Activated CD4-positive, alpha-beta memory T cell treated with anti-CD3 and anti-CD28 coated beads, Interleukin-2, amount 10 ng/mL, durations not matched to agents 7 days and 5 days (primary cell): Measurements from ENCODE around the gene TECPR1. TPM values are rescaled to one million over a fixed set of nuclear protein-coding genes. Genes with fewer than 3 reads are reported as not detected.

Experiments
- CTCF ChIA-PET: fragments of 350-600 bp; sonication (Branson Sonifier 250); formaldehyde crosslinking; loops from one replicate; lab custom pipeline; 2021; ENCODE audit warnings: antibody characterized with exemption, inconsistent platforms; lab: Charles Lee
- POLR2A ChIA-PET: fragments of 350-600 bp; sonication (Branson Sonifier 250); formaldehyde crosslinking; loops from one replicate; lab custom pipeline; 2021; ENCODE audit warnings: antibody characterized with exemption; lab: Charles Lee
- DNase-seq: peaks from one replicate; pipeline ENCODE4 v3.0.0-alpha.2; 2020
- H3K27ac Mint-ChIP-seq: one replicate; pipeline ENCODE4 v1.8.0; 2021; ENCODE audit warnings: mild to moderate bottlenecking, mixed read lengths
- H3K27me3 Mint-ChIP-seq: one replicate; pipeline ENCODE4 v1.8.0; 2021; ENCODE audit warnings: mixed read lengths
- H3K36me3 Mint-ChIP-seq: one replicate; pipeline ENCODE4 v1.8.0; 2021; ENCODE audit warnings: low read depth, mixed read lengths
- H3K4me1 Mint-ChIP-seq: one replicate; pipeline ENCODE4 v1.8.0; 2021; ENCODE audit warnings: mixed read lengths
- H3K4me3 Mint-ChIP-seq: one replicate; pipeline ENCODE4 v1.8.0; 2021; ENCODE audit warnings: mild to moderate bottlenecking, mixed read lengths
- H3K9me3 Mint-ChIP-seq: one replicate; pipeline ENCODE4 v1.8.0; 2021; ENCODE audit warnings: mixed read lengths
- total RNA-seq, 2 experiments: library from RNA; stranded (reverse); gene quantifications; one replicate each; pipeline ENCODE4 v1.2.3, GENCODE V29; 2021

Gene TECPR1
- total RNA-seq, 2 experiments from 2014 or later = 63.9 to 69.4 TPM

GRCh38 chr7:98288064-98288823 lies 36.2 kb upstream of the TECPR1 start:
- Mint-ChIP-seq H3K27me3 (no peaks in the 10 kb centered on the region), H3K4me1 (peaks cover 13% of the 10 kb centered on the region), H3K4me3 (no peak overlapping the region), H3K9me3 (no peaks in the 10 kb centered on the region), H3K27ac (no peak overlapping the region), H3K36me3 (no peaks in the 10 kb centered on the region)
- ChIA-PET POLR2A (interaction anchor here (1.5 kb wide), 1 partner anchor 37 kb away, joined by 3 read pairs; no protein-coding TSS in a partner anchor), CTCF (no interaction called here)
- DNase-seq = no peak

- DNase-seq = no peak
- POLR2A ChIA-PET = interaction anchor here (1.5 kb wide), 1 partner anchor 36 kb away, joined by 3 read pairs; no protein-coding TSS in a partner anchor
- Mint-ChIP-seq H3K36me3 (peaks cover 3% of the 10 kb centered on the region), H3K27ac (no peak overlapping the region), H3K27me3 (no peaks in the 10 kb centered on the region), H3K4me1 (peaks cover 20% of the 10 kb centered on the region), H3K9me3 (no peaks in the 10 kb centered on the region), H3K4me3 (no peak overlapping the region)
- CTCF ChIA-PET = no interaction called here
Observed at GRCh38 chr7:98287486-98287959, 35.5 kb upstream of the TECPR1 start.

GRCh38 chr7:98286701-98287485 lies 34.9 kb upstream of the TECPR1 start:
- Mint-ChIP-seq H3K4me1 (peaks cover 24% of the 10 kb centered on the region), H3K4me3 (no peak overlapping the region), H3K27me3 (no peaks in the 10 kb centered on the region), H3K27ac (no peak overlapping the region), H3K36me3 (peaks cover 4% of the 10 kb centered on the region), H3K9me3 (no peaks in the 10 kb centered on the region)
- ChIA-PET CTCF (no interaction called here), POLR2A (no interaction called here)
- DNase-seq = no peak

- Mint-ChIP-seq H3K9me3 (no peaks in the 10 kb centered on the region), H3K27me3 (no peaks in the 10 kb centered on the region), H3K4me1 (peaks cover 24% of the 10 kb centered on the region), H3K4me3 (no peak overlapping the region), H3K36me3 (peaks cover 4% of the 10 kb centered on the region), H3K27ac (no peak overlapping the region)
- POLR2A ChIA-PET = no interaction called here
- CTCF ChIA-PET = no interaction called here
- no peak for DNase-seq
Observed at GRCh38 chr7:98286093-98286539, 34.1 kb upstream of the TECPR1 start.

GRCh38 chr7:98285157-98286092 lies 33.4 kb upstream of the TECPR1 start:
- H3K4me1 Mint-ChIP-seq = peaks cover 28% of the 10 kb centered on the region
- H3K27me3 Mint-ChIP-seq = no peaks in the 10 kb centered on the region
- H3K36me3 Mint-ChIP-seq = peaks cover 4% of the 10 kb centered on the region
- no peaks in the 10 kb centered on the region for H3K9me3 Mint-ChIP-seq
- no peak overlapping the region for H3K4me3 Mint-ChIP-seq
- ChIA-PET POLR2A (interaction anchor here (1.0 kb wide), 1 partner anchor 14 kb away, joined by 3 read pairs; no protein-coding TSS in a partner anchor), CTCF (no interaction called here)
- no peak overlapping the region for H3K27ac Mint-ChIP-seq
- DNase-seq = no peak

GRCh38 chr7:98284335-98285036 lies 32.5 kb upstream of the TECPR1 start:
- POLR2A ChIA-PET = interaction anchor here (1.0 kb wide), 1 partner anchor 13 kb away, joined by 3 read pairs; no protein-coding TSS in a partner anchor
- Mint-ChIP-seq H3K27me3 (no peaks in the 10 kb centered on the region), H3K9me3 (no peaks in the 10 kb centered on the region), H3K4me3 (no peak overlapping the region), H3K4me1 (peaks cover 28% of the 10 kb centered on the region), H3K36me3 (peaks cover 4% of the 10 kb centered on the region), H3K27ac (no peak overlapping the region)
- CTCF ChIA-PET = no interaction called here
- DNase-seq = no peak

- no peak overlapping the region for H3K4me3 Mint-ChIP-seq
- CTCF ChIA-PET = no interaction called here
- no peaks in the 10 kb centered on the region for H3K27me3 Mint-ChIP-seq
- H3K4me1 Mint-ChIP-seq = peaks cover 28% of the 10 kb centered on the region
- H3K36me3 Mint-ChIP-seq = peaks cover 4% of the 10 kb centered on the region
- POLR2A ChIA-PET = no interaction called here
- no peak overlapping the region for H3K27ac Mint-ChIP-seq
- no peaks in the 10 kb centered on the region for H3K9me3 Mint-ChIP-seq
- DNase-seq = no peak
Observed at GRCh38 chr7:98283887-98284222, 31.8 kb upstream of the TECPR1 start.

GRCh38 chr7:98283127-98283886 lies 31.3 kb upstream of the TECPR1 start:
- Mint-ChIP-seq H3K27me3 (no peaks in the 10 kb centered on the region), H3K4me3 (peak overlapping the region; percentile 75), H3K4me1 (peaks cover 28% of the 10 kb centered on the region), H3K27ac (no peak overlapping the region), H3K36me3 (peaks cover 4% of the 10 kb centered on the region), H3K9me3 (no peaks in the 10 kb centered on the region)
- ChIA-PET POLR2A (interaction anchor here (1.9 kb wide), 1 partner anchor 32 kb away, joined by 6 read pairs; no protein-coding TSS in a partner anchor), CTCF (interaction anchor here (1.1 kb wide), 1 partner anchor 11 kb away, joined by 3 read pairs; no protein-coding TSS in a partner anchor)
- DNase-seq = no peak

- no peak for DNase-seq
- Mint-ChIP-seq H3K9me3 (no peaks in the 10 kb centered on the region), H3K27ac (peak overlapping the region; percentile 62), H3K36me3 (peaks cover 4% of the 10 kb centered on the region), H3K27me3 (no peaks in the 10 kb centered on the region), H3K4me3 (peak overlapping the region; percentile 75), H3K4me1 (peaks cover 28% of the 10 kb centered on the region)
- CTCF ChIA-PET = interaction anchor here (1.1 kb wide), 1 partner anchor 12 kb away, joined by 3 read pairs; no protein-coding TSS in a partner anchor
- POLR2A ChIA-PET = interaction anchor here (1.9 kb wide), 1 partner anchor 32 kb away, joined by 6 read pairs; no protein-coding TSS in a partner anchor
Observed at GRCh38 chr7:98282703-98283102, 30.7 kb upstream of the TECPR1 start.

GRCh38 chr7:98281757-98282606 lies 29.9 kb upstream of the TECPR1 start:
- peak overlapping the region; percentile 75 for H3K4me3 Mint-ChIP-seq
- DNase-seq = peak; percentile 37
- ChIA-PET POLR2A (interaction anchor here (1.9 kb wide), 1 partner anchor 31 kb away, joined by 6 read pairs; no protein-coding TSS in a partner anchor), CTCF (interaction anchor here (1.1 kb wide), 1 partner anchor 12 kb away, joined by 3 read pairs; no protein-coding TSS in a partner anchor)
- H3K4me1 Mint-ChIP-seq = peaks cover 28% of the 10 kb centered on the region
- H3K27me3 Mint-ChIP-seq = no peaks in the 10 kb centered on the region
- H3K9me3 Mint-ChIP-seq = no peaks in the 10 kb centered on the region
- peaks cover 4% of the 10 kb centered on the region for H3K36me3 Mint-ChIP-seq
- peak overlapping the region; percentile 62 for H3K27ac Mint-ChIP-seq
